Fibroblast of skin of left biceps (primary cell): ENCODE data around the gene PPP4R1.

Experiments
- DNase-seq, 2 experiments: peaks; one replicate each; pipeline ENCODE4 v3.0.0-alpha.2; 2013; ENCODE audit warnings: low read depth in 2 of 2

Gene PPP4R1

GRCh38 chr18:9587924-9588323, 26.4 kb downstream of the PPP4R1 start:
- no peak for DNase-seq

- DNase-seq, result no peak
Observed at GRCh38 chr18:9586814-9587213, 27.5 kb downstream of the PPP4R1 start.

GRCh38 chr18:9581667-9582066, 32.7 kb downstream of the PPP4R1 start:
- no peak for DNase-seq

- no peak for DNase-seq
Observed at GRCh38 chr18:9578306-9578705, 36.1 kb downstream of the PPP4R1 start.

- DNase-seq, result no peak
Observed at GRCh38 chr18:9577361-9577760, 37.0 kb downstream of the PPP4R1 start.

GRCh38 chr18:9575558-9575957, 38.8 kb downstream of the PPP4R1 start:
- peak; percentile 77 to 80 for DNase-seq

GRCh38 chr18:9574473-9575115, 39.8 kb downstream of the PPP4R1 start:
- DNase-seq, result no peak

- DNase-seq, result no peak
Observed at GRCh38 chr18:9571546-9571945, 42.8 kb downstream of the PPP4R1 start.

- DNase-seq, result no peak
Observed at GRCh38 chr18:9570255-9570654, 44.1 kb downstream of the PPP4R1 start.

- DNase-seq, result no peak
Observed at GRCh38 chr18:9569178-9569577, 45.2 kb downstream of the PPP4R1 start.

GRCh38 chr18:9568186-9568585, 46.2 kb downstream of the PPP4R1 start:
- DNase-seq, result no peak

GRCh38 chr18:9565407-9565806, 49.0 kb downstream of the PPP4R1 start:
- no peak for DNase-seq

GRCh38 chr18:9563331-9563730, 51.0 kb downstream of the PPP4R1 start:
- no peak for DNase-seq

GRCh38 chr18:9562584-9562983, 51.8 kb downstream of the PPP4R1 start:
- no peak for DNase-seq

- DNase-seq, result no peak
Observed at GRCh38 chr18:9561759-9562158, 52.6 kb downstream of the PPP4R1 start.

- no peak for DNase-seq
Observed at GRCh38 chr18:9559253-9559652, 55.1 kb downstream of the PPP4R1 start.

- no peak for DNase-seq
Observed at GRCh38 chr18:9558387-9559064, 55.8 kb downstream of the PPP4R1 start.

- DNase-seq, result no peak
Observed at GRCh38 chr18:9557250-9557943, 57.0 kb downstream of the PPP4R1 start.

- no peak for DNase-seq
Observed at GRCh38 chr18:9552616-9553015, 61.7 kb downstream of the PPP4R1 start.

GRCh38 chr18:9552191-9552590, 62.2 kb downstream of the PPP4R1 start:
- DNase-seq, result peak; percentile 47 to 55

GRCh38 chr18:9550429-9550828, 63.9 kb downstream of the PPP4R1 start:
- no peak for DNase-seq

GRCh38 chr18:9549405-9549804, 65.0 kb downstream of the PPP4R1 start:
- no peak for DNase-seq

- no peak for DNase-seq
Observed at GRCh38 chr18:9547782-9548181, 66.6 kb downstream of the PPP4R1 start.
